Endothelial cell of umbilical vein (primary cell): Measurements from ENCODE around the gene LGR4. TPM values are rescaled to one million over a fixed set of nuclear protein-coding genes. Genes with fewer than 3 reads are reported as not detected.

Source experiments
- BruUV-seq: library from RNA; stranded (reverse); fragments of 400-500 nt; replicated peaks from 2 replicates; lab custom pipeline; 2021; lab: Mats Ljungman, UMichigan
- CTCF ChIA-PET: fragments of 300-600, 350-600 bp; sonication (Branson Sonifier 250); formaldehyde crosslinking; loops from one replicate; lab custom pipeline; 2021; ENCODE audit warnings: antibody characterized with exemption, inconsistent platforms; lab: Charles Lee
- POLR2A ChIA-PET: fragments of 300-600, 350-600 bp; sonication (Branson Sonifier 250); formaldehyde crosslinking; loops from one replicate; lab custom pipeline; 2021; ENCODE audit warnings: antibody characterized with exemption, inconsistent platforms; lab: Charles Lee
- DNase-seq: peaks from one replicate; pipeline ENCODE4 v3.0.0-alpha.2; 2011; ENCODE audit warnings: low read depth, low spot score
- FAIRE-seq: peaks from 2 replicates; lab custom pipeline; 2011; peaks lifted over from hg19 to GRCh38; lab: Jason Lieb, UNC
- H2AFZ ChIP-seq: 2 replicates; pipeline ENCODE4 v1.6.0; 2012; ENCODE audit warnings: low read depth, low read length, control low read depth, inconsistent platforms
- H3K27ac ChIP-seq: 2 replicates; pipeline ENCODE4 v1.5.1; 2011; ENCODE audit warnings: low read depth, mild to moderate bottlenecking, control low read depth, low read length, moderate library complexity; ENCODE audit not compliant: insufficient read depth
- H3K27me3 ChIP-seq, 2 experiments: 2 replicates each; pipeline versions ENCODE4 v1.6.0 to v1.6.1; 2011; ENCODE audit warnings: low read length in 2 of 2, mixed read lengths in 1 of 2; ENCODE audit not compliant: control insufficient read depth in 2 of 2, insufficient read depth in 2 of 2
- H3K36me3 ChIP-seq, 2 experiments: 2 replicates in 1 of 2; 3 replicates in 1 of 2; pipeline ENCODE4 v1.5.1; 2011; ENCODE audit warnings: low read length in 2 of 2, mild to moderate bottlenecking in 1 of 2, moderate library complexity in 1 of 2; ENCODE audit not compliant: control insufficient read depth in 2 of 2, insufficient read depth in 2 of 2; ENCODE audit errors: extremely low read depth in 1 of 2
- H3K4me1 ChIP-seq: 3 replicates; pipeline ENCODE4 v1.5.1; 2011; ENCODE audit warnings: mild to moderate bottlenecking, low read length; ENCODE audit not compliant: control insufficient read depth, insufficient read depth; ENCODE audit errors: extremely low read depth
- H3K4me2 ChIP-seq: 2 replicates; pipeline ENCODE4 v1.6.1; 2011; ENCODE audit warnings: low read length, control low read depth, mixed read lengths; ENCODE audit not compliant: insufficient read depth
- H3K4me3 ChIP-seq, 3 experiments: fragments of 200-600 bp in 1 of 3; sonication (generic), shearing (Covaris generic) in 1 of 3; replicated peaks in 1 of 3; 2 replicates each; pipeline ENCODE4 v1.5.1; 2011 to 2016; ENCODE audit warnings: control low read depth in 3 of 3, low read length in 3 of 3, mild to moderate bottlenecking in 2 of 3, inconsistent platforms in 1 of 3, low read depth in 1 of 3, moderate library complexity in 1 of 3; ENCODE audit not compliant: insufficient read depth in 1 of 3
- H3K79me2 ChIP-seq: 2 replicates; pipeline ENCODE4 v1.6.0; 2012; ENCODE audit warnings: low read length, inconsistent platforms; ENCODE audit not compliant: control insufficient read depth, insufficient read depth
- H3K9ac ChIP-seq: replicated peaks from 2 replicates; pipeline ENCODE3; 2011; ENCODE audit warnings: low read length, control low read depth; ENCODE audit not compliant: insufficient read depth; ENCODE audit errors: extremely low read depth
- H3K9me1 ChIP-seq: replicated peaks from 3 replicates; pipeline ENCODE4 v1.6.0; 2011; ENCODE audit warnings: mild to moderate bottlenecking, low read length; ENCODE audit not compliant: control insufficient read depth, insufficient read depth; ENCODE audit errors: extremely low read depth
- H3K9me3 ChIP-seq: replicated peaks from 2 replicates; pipeline ENCODE4 v1.5.1; 2012; ENCODE audit warnings: low read length, inconsistent platforms; ENCODE audit not compliant: control insufficient read depth, insufficient read depth
- H4K20me1 ChIP-seq: replicated peaks from 2 replicates; pipeline ENCODE3; 2011; ENCODE audit warnings: mild to moderate bottlenecking, low read length; ENCODE audit not compliant: control insufficient read depth, insufficient read depth; ENCODE audit errors: extremely low read depth
- GATA2 ChIP-seq: IDR thresholded peaks from 2 replicates; pipeline ENCODE4 v1.7.0; 2011; ENCODE audit warnings: low read depth, mild to moderate bottlenecking, moderate library complexity, mixed read lengths, low read length; ENCODE audit not compliant: insufficient read length, insufficient read depth
- MYC ChIP-seq: IDR thresholded peaks from one replicate; pipeline ENCODE4 v1.6.1; 2011; ENCODE audit warnings: mild to moderate bottlenecking, low read depth, low read length
- dilution Hi-C: fragments of 300-500 bp; cut with MboI; formaldehyde crosslinking; loops from one replicate; pipeline ENCODE4 v1.15.0; 2019; ENCODE audit warnings: low sequenced_read_pairs; ENCODE audit not compliant: extremely low pct_ligation_motif_present
- intact Hi-C: fragments of 100-400 bp; cut with micrococcal nuclease; formaldehyde crosslinking; loops from one replicate; pipeline ENCODE4 v1.10.0; 2022
- polyA plus RNA-seq, 4 experiments: library from polyadenylated mRNA; depleted of rRNA in 3 of 4; stranded (reverse) in 3 of 4; unstranded in 1 of 4; fragments of >200 nt; gene quantifications; 2 replicates each; pipeline versions ENCODE4 v1.2.1 to v1.2.3, GENCODE V29; 2011 to 2012; ENCODE audit warnings: missing spikeins in 1 of 4
- total RNA-seq: library from RNA; stranded (reverse); gene quantifications from 2 replicates; pipeline ENCODE4 v1.2.3, GENCODE V29; 2021
- TF ChIP-seq, protein P1 (sequence below), 2 donors: IDR thresholded peaks; 1 replicate in 1 of 2; 2 replicates in 1 of 2; pipeline ENCODE4 v1.5.1; 2011; ENCODE audit warnings: low read length in 2 of 2, mild to moderate bottlenecking in 2 of 2, moderate library complexity in 2 of 2, control low read depth in 1 of 2, inconsistent platforms in 1 of 2, low read depth in 1 of 2; ENCODE audit not compliant: insufficient read depth in 1 of 2; ENCODE audit errors: extremely low read depth in 1 of 2
- TF ChIP-seq, protein P2 (sequence below): IDR thresholded peaks from 2 replicates; pipeline ENCODE4 v1.6.1; 2011; ENCODE audit not compliant: insufficient read depth, insufficient read length

LGR4 gene
- total and polyA plus RNA-seq, 2 donors (not counting 3 experiments of a cell fraction or from before 2014, with no cell fraction given): 1.3 to 3.1 TPM

DNA sequence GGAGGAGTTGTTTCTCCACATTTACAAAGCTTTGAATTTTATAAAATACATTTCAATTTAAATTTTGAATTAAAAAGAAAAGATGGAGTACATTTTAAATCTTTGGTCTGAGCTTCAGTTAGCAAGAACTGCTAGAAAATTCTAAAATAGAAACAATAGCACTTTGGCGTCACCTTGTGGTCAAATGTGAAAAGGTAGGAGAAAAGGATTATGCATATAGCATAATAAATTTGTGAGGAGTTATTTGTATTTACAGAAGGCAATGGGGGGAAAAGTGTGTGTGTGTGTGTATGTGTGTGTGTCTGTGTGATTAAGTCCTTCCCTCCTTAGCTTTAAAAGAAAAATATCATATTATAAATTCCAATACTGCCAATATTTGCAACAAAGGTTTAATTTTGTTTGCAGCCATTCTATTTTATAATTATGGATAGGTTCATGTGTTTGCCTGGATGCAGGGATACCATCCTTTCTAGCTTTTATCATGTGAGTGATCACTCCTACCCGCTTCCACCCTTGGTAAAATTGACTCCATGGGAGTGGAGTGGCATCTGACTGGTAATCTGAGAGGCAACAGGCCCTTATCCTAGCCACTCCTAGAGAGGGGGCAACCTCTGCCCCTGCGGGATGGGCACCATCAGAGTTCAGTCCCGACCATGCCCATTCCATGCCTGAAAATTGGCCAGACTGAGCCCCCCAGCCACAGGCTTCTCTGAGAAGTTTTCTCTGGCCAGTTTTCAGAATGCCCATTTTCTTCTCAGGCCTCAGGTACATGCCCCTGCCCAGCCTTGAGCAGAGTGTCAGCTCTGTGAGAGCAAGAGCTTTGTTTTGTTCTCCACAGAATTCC lies 13.6 kb upstream of the LGR4 start:
- H3K9ac ChIP-seq: no peak overlapping the region
- H3K27me3 ChIP-seq: no peaks in the 10 kb centered on the region
- FAIRE-seq (peak; percentile 87), DNase-seq (peak; percentile 75)
- H2AFZ ChIP-seq: no peak overlapping the region
- no peaks in the 10 kb centered on the region for H3K79me2 ChIP-seq
- dilution Hi-C loops (loop anchor here (25.0 kb wide), 1 partner anchor 299 kb away; no protein-coding TSS in a partner anchor), intact Hi-C loops (loop anchor here (1.0 to 5.0 kb wide), 6 partner anchors 124 to 1189 kb away; partner anchors contain the start of gene CCDC34)
- H3K4me1 ChIP-seq: no peaks in the 10 kb centered on the region
- BruUV-seq: no TSS peak
- no peak overlapping the region for H3K4me3 ChIP-seq
- ChIA-PET CTCF (interaction anchor here (0.6 to 8.5 kb wide), 71 partner anchors 11 to 1202 kb away, joined by 3 to 367 read pairs (median 5); partner anchors contain the start of genes CCDC34 and LGR4), POLR2A (no interaction called here)
- no peak overlapping the region for H3K27ac ChIP-seq
- H4K20me1 ChIP-seq: no peaks in the 10 kb centered on the region
- H3K9me1 ChIP-seq: no peaks in the 10 kb centered on the region
- peaks cover 0 to 4% of the 10 kb centered on the region in 2 experiments for H3K36me3 ChIP-seq
- no peak overlapping the region for H3K4me2 ChIP-seq
- no peaks in the 10 kb centered on the region for H3K9me3 ChIP-seq
- TF ChIP-seq, protein P1, sequence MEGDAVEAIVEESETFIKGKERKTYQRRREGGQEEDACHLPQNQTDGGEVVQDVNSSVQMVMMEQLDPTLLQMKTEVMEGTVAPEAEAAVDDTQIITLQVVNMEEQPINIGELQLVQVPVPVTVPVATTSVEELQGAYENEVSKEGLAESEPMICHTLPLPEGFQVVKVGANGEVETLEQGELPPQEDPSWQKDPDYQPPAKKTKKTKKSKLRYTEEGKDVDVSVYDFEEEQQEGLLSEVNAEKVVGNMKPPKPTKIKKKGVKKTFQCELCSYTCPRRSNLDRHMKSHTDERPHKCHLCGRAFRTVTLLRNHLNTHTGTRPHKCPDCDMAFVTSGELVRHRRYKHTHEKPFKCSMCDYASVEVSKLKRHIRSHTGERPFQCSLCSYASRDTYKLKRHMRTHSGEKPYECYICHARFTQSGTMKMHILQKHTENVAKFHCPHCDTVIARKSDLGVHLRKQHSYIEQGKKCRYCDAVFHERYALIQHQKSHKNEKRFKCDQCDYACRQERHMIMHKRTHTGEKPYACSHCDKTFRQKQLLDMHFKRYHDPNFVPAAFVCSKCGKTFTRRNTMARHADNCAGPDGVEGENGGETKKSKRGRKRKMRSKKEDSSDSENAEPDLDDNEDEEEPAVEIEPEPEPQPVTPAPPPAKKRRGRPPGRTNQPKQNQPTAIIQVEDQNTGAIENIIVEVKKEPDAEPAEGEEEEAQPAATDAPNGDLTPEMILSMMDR (IDR thresholded peaks at IDR 0.05; ENCODE audit: extremely low read depth in 1 of 2, insufficient read depth in 1 of 2, low read depth in 1 of 2, low read length in 2 of 2): peak; percentile 54 to 63
- no peak for TF ChIP-seq MYC

DNA sequence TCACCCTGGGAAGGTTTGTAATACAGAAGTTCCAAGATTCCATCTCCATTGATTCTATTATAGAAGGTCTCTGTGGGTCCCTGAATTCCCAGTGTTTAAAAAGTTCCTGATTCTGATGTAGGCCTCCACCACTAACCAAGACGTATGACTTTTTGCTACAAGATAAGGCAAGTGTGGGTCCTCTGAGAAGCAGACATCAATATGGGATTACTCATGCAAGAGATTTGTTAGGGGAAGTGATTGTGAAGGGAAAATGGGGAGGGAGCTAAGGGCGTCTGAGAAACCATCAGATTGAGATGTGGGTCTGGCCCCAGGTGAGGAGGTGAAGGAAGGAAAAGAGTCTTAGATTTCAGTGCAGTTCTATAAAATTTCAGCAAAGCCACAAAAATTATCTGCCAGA lies 10.2 kb upstream of the LGR4 start:
- Histone ChIP-seq H3K27me3 (no peaks in the 10 kb centered on the region), H3K27ac (no peak overlapping the region), H3K4me2 (no peak overlapping the region), H3K36me3 (no peaks in the 10 kb centered on the region), H3K9me3 (no peaks in the 10 kb centered on the region), H2AFZ (no peak overlapping the region), H3K79me2 (no peaks in the 10 kb centered on the region), H4K20me1 (no peaks in the 10 kb centered on the region), H3K4me1 (no peaks in the 10 kb centered on the region), H3K4me3 (no peak overlapping the region), H3K9me1 (no peaks in the 10 kb centered on the region), H3K9ac (no peak overlapping the region)
- TF ChIP-seq GATA2: no peak
- TF ChIP-seq, protein P2, sequence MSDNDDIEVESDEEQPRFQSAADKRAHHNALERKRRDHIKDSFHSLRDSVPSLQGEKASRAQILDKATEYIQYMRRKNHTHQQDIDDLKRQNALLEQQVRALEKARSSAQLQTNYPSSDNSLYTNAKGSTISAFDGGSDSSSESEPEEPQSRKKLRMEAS: no peak
- CTCF ChIA-PET: interaction anchor here (1.3 to 8.5 kb wide), 4 partner anchors 10 to 297 kb away, joined by 3 to 367 read pairs (median 5); partner anchors contain the start of gene LGR4
- dilution Hi-C loops (loop anchor here (25.0 kb wide), 1 partner anchor 295 kb away; no protein-coding TSS in a partner anchor), intact Hi-C loops (no loop called here)
- FAIRE-seq: no peak
- DNase-seq: no peak
- no TSS peak for BruUV-seq
- POLR2A ChIA-PET: no interaction called here
